GM19099 (cell line): ENCODE data around the gene SYNJ2.

Experiments used
- POLR2A ChIP-seq: IDR thresholded peaks from 3 replicates; pipeline ENCODE4 v1.6.1; 2011; ENCODE audit warnings: low read depth; ENCODE audit not compliant: insufficient read length; ENCODE audit errors: extremely low read depth

SYNJ2 gene

GRCh38 chr6:158043008-158043407, 61.3 kb downstream of the SYNJ2 start:
- TF ChIP-seq POLR2A: no peak

- TF ChIP-seq POLR2A: no peak
These were observed 62.2 kb downstream of the SYNJ2 start for GRCh38 chr6:158043586-158044524.

- no peak for TF ChIP-seq POLR2A
These were observed 62.8 kb downstream of the SYNJ2 start for GRCh38 chr6:158044525-158044888.

- no peak for TF ChIP-seq POLR2A
These were observed 64.8 kb downstream of the SYNJ2 start for GRCh38 chr6:158046201-158047126.

- no peak for TF ChIP-seq POLR2A
These were observed 65.5 kb downstream of the SYNJ2 start for GRCh38 chr6:158047127-158047518.

- no peak for TF ChIP-seq POLR2A
These were observed 66.1 kb downstream of the SYNJ2 start for GRCh38 chr6:158047563-158048323.

GRCh38 chr6:158048589-158048988, 66.9 kb downstream of the SYNJ2 start:
- TF ChIP-seq POLR2A: no peak

GRCh38 chr6:158049055-158050028, 67.7 kb downstream of the SYNJ2 start:
- TF ChIP-seq POLR2A: no peak

GRCh38 chr6:158050107-158050735, 68.6 kb downstream of the SYNJ2 start:
- no peak for TF ChIP-seq POLR2A

GRCh38 chr6:158050955-158051354, 69.3 kb downstream of the SYNJ2 start:
- no peak for TF ChIP-seq POLR2A

- no peak for TF ChIP-seq POLR2A
These were observed 70.3 kb downstream of the SYNJ2 start for GRCh38 chr6:158051968-158052367.

- TF ChIP-seq POLR2A: no peak
These were observed 72.0 kb downstream of the SYNJ2 start for GRCh38 chr6:158053377-158054313.
